Right lobe of liver (tissue), 4 donors: Measurements from ENCODE around the gene HACD2.
A peak's percentile ranks its signal among the peaks of the same experiment; 100 is the strongest.

Experiments used
- CTCF ChIP-seq, 4 donors: fragments of 200-600 bp in 3 of 4; fragments of 450-650 bp in 1 of 4; IDR thresholded peaks; one replicate each; pipeline versions ENCODE4 v1.5.1 to v1.8.0; 2016 to 2022; ENCODE audit warnings: antibody characterized with exemption in 4 of 4, mild to moderate bottlenecking in 2 of 4
- POLR2A ChIP-seq: fragments of 450-650 bp; IDR thresholded peaks from one replicate; pipeline ENCODE4 v1.6.1; 2017; ENCODE audit warnings: antibody characterized with exemption, mild to moderate bottlenecking
- donor health status: DM: no; HTN: no; CAD: no.
- donor health status: DM: no; HTN: no; CAD: no.
- donor health status: DM: no; HTN: yes; CAD: no.

GRCh38 chr3:123552095-123552714 is 32.6 kb downstream of the HACD2 start:
- TF ChIP-seq CTCF (IDR thresholded peaks at IDR 0.05) (peak; percentile 47 to 63 (median 63)), POLR2A (no peak)
